Measurements from ENCODE around the gene CPOX.

The CPOX gene

GRCh38 chr3:98548544-98548943 is 44.9 kb downstream of the CPOX start:
- Histone ChIP-seq H3K27ac (ENCODE audit: low read length) (no peak overlapping the region), H3K36me3 (replicated peaks; ENCODE audit: insufficient read depth, low read length) (no peaks in the 10 kb centered on the region), H3K9ac (ENCODE audit: low read length) (no peak overlapping the region), H3K4me3 (ENCODE audit: low read length) (no peak overlapping the region), H3K9me3 (replicated peaks; ENCODE audit: insufficient read depth, low read length) (no peaks in the 10 kb centered on the region), H4K20me1 (ENCODE audit: insufficient read depth, low read length) (no peaks in the 10 kb centered on the region), H3K79me2 (ENCODE audit: low read length) (no peaks in the 10 kb centered on the region), H3F3A (ENCODE audit: insufficient read depth, low read length) (peaks cover 7% of the 10 kb centered on the region), H3K4me2 (ENCODE audit: low read depth, low read length) (no peak overlapping the region), H3K27me3 (replicated peaks; ENCODE audit: insufficient read depth, low read length) (no peaks in the 10 kb centered on the region), H3K4me1 (ENCODE audit: low read length) (peaks cover 5% of the 10 kb centered on the region), H2AFZ (ENCODE audit: low read length) (no peak overlapping the region), H3K9me2 (replicated peaks; ENCODE audit: insufficient read depth, low read length) (no peaks in the 10 kb centered on the region)
- DNase-seq, result no peak
- TF ChIP-seq CTCF (IDR thresholded peaks at IDR 0.05; ENCODE audit: low read length) (no peak), EZH2phosphoT487 (IDR thresholded peaks at IDR 0.05; ENCODE audit: low read length) (no peak), EZH2 (optimal IDR thresholded peaks at IDR 0.05; ENCODE audit: low read depth, low read length) (no peak)

- no peaks in the 10 kb centered on the region for H3K27me3 ChIP-seq (replicated peaks; ENCODE audit: insufficient read depth, low read length)
These were observed 47.5 kb downstream of the CPOX start for GRCh38 chr3:98545940-98546339.

GRCh38 chr3:98542623-98543022 is 50.8 kb downstream of the CPOX start:
- H3K27me3 ChIP-seq (replicated peaks; ENCODE audit: insufficient read depth, low read length), result no peaks in the 10 kb centered on the region
- no peaks in the 10 kb centered on the region for H3K79me2 ChIP-seq (ENCODE audit: low read length)
- no peaks in the 10 kb centered on the region for H3K36me3 ChIP-seq (replicated peaks; ENCODE audit: insufficient read depth, low read length)
- DNase-seq, result no peak
- H3K4me1 ChIP-seq (ENCODE audit: low read length), result peaks cover 21% of the 10 kb centered on the region
- no peak overlapping the region for H2AFZ ChIP-seq (ENCODE audit: low read length)
- H3K4me2 ChIP-seq (ENCODE audit: low read depth, low read length), result no peak overlapping the region
- no peaks in the 10 kb centered on the region for H3K9me2 ChIP-seq (replicated peaks; ENCODE audit: insufficient read depth, low read length)
- TF ChIP-seq EZH2phosphoT487 (IDR thresholded peaks at IDR 0.05; ENCODE audit: low read length), result no peak
- TF ChIP-seq EZH2 (optimal IDR thresholded peaks at IDR 0.05; ENCODE audit: low read depth, low read length), result no peak
- no peak for TF ChIP-seq CTCF (IDR thresholded peaks at IDR 0.05; ENCODE audit: low read length)
- H3K9me3 ChIP-seq (replicated peaks; ENCODE audit: insufficient read depth, low read length), result no peaks in the 10 kb centered on the region
- no peak overlapping the region for H3K4me3 ChIP-seq (ENCODE audit: low read length)
- H3K9ac ChIP-seq (ENCODE audit: low read length), result no peak overlapping the region
- peaks cover 17% of the 10 kb centered on the region for H3F3A ChIP-seq (ENCODE audit: insufficient read depth, low read length)
- H4K20me1 ChIP-seq (ENCODE audit: insufficient read depth, low read length), result no peaks in the 10 kb centered on the region
- no peak overlapping the region for H3K27ac ChIP-seq (ENCODE audit: low read length)

More at GRCh38 chr3:98545940-98546339, 47.5 kb downstream of the CPOX start:
- Histone ChIP-seq H2AFZ (ENCODE audit: low read length) (no peak overlapping the region), H3K36me3 (replicated peaks; ENCODE audit: insufficient read depth, low read length) (no peaks in the 10 kb centered on the region), H3K27ac (ENCODE audit: low read length) (no peak overlapping the region), H3F3A (ENCODE audit: insufficient read depth, low read length) (peaks cover 8% of the 10 kb centered on the region), H4K20me1 (ENCODE audit: insufficient read depth, low read length) (no peaks in the 10 kb centered on the region), H3K9ac (ENCODE audit: low read length) (no peak overlapping the region), H3K4me1 (ENCODE audit: low read length) (peaks cover 14% of the 10 kb centered on the region), H3K9me3 (replicated peaks; ENCODE audit: insufficient read depth, low read length) (no peaks in the 10 kb centered on the region), H3K9me2 (replicated peaks; ENCODE audit: insufficient read depth, low read length) (no peaks in the 10 kb centered on the region), H3K4me2 (ENCODE audit: low read depth, low read length) (peak overlapping the region; percentile 53), H3K4me3 (ENCODE audit: low read length) (0 out of 2 replicates have a peak overlapping the region, but pooled peaks have one; percentile 4), H3K79me2 (ENCODE audit: low read length) (no peaks in the 10 kb centered on the region)
- DNase-seq, result peak; percentile 81
- TF ChIP-seq EZH2 (optimal IDR thresholded peaks at IDR 0.05; ENCODE audit: low read depth, low read length) (no peak), EZH2phosphoT487 (IDR thresholded peaks at IDR 0.05; ENCODE audit: low read length) (no peak)

- peaks cover 17% of the 10 kb centered on the region for H3F3A ChIP-seq (ENCODE audit: insufficient read depth, low read length)
- no peak overlapping the region for H3K4me2 ChIP-seq (ENCODE audit: low read depth, low read length)
- H3K9me2 ChIP-seq (replicated peaks; ENCODE audit: insufficient read depth, low read length), result no peaks in the 10 kb centered on the region
- H2AFZ ChIP-seq (ENCODE audit: low read length), result no peak overlapping the region
- no peaks in the 10 kb centered on the region for H3K36me3 ChIP-seq (replicated peaks; ENCODE audit: insufficient read depth, low read length)
- H3K27me3 ChIP-seq (replicated peaks; ENCODE audit: insufficient read depth, low read length), result no peaks in the 10 kb centered on the region
- H3K4me3 ChIP-seq (ENCODE audit: low read length), result no peak overlapping the region
- no peaks in the 10 kb centered on the region for H3K9me3 ChIP-seq (replicated peaks; ENCODE audit: insufficient read depth, low read length)
- no peak overlapping the region for H3K9ac ChIP-seq (ENCODE audit: low read length)
- no peak overlapping the region for H3K27ac ChIP-seq (ENCODE audit: low read length)
- no peak for DNase-seq
- TF ChIP-seq EZH2 (optimal IDR thresholded peaks at IDR 0.05; ENCODE audit: low read depth, low read length), result no peak
- TF ChIP-seq CTCF (IDR thresholded peaks at IDR 0.05; ENCODE audit: low read length), result no peak
- no peak for TF ChIP-seq EZH2phosphoT487 (IDR thresholded peaks at IDR 0.05; ENCODE audit: low read length)
- H4K20me1 ChIP-seq (ENCODE audit: insufficient read depth, low read length), result no peaks in the 10 kb centered on the region
- peaks cover 21% of the 10 kb centered on the region for H3K4me1 ChIP-seq (ENCODE audit: low read length)
- no peaks in the 10 kb centered on the region for H3K79me2 ChIP-seq (ENCODE audit: low read length)
These were observed 51.7 kb downstream of the CPOX start for GRCh38 chr3:98541695-98542094.
